ENCODE measurements around the gene EAF2. TPM values are rescaled to one million over a fixed set of nuclear protein-coding genes. Genes with fewer than 3 reads are reported as not detected.

The EAF2 gene
- total and polyA plus RNA-seq, 12 donors: 1.8 to 7.4 (median 3.5) TPM

DNA sequence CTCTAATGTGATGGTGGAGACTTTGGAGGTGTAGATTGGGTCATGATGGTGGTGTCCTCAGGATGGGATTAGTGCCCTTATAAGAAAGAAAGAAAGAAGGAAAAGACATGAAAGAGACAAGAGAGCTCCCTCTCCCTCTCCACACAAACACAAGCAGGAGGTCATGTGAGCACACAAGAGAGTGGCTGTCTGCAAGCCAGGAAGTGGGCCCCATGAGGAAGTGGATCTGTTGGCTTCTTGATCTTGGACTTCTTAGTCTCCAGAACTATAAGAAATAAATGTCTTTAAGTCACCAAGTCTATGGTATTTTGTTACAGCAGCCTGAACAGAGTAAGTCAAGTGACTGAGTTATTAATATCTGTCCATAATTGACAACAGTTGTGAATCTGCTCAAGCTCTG lies 17.3 kb upstream of the EAF2 start:
- Histone ChIP-seq H3K4me1 (peaks cover 0 to 8% (median 0%) of the 10 kb centered on the region in 9 donors), H3K9me3 (peaks cover 0 to 18% (median 0%) of the 10 kb centered on the region in 11 donors), H3K27me3 (no peaks in the 10 kb centered on the region), H3K36me3 (peaks cover 0 to 62% (median 21%) of the 10 kb centered on the region in 9 donors), H3K27ac (no peak overlapping the region), H3K4me3 (no peak overlapping the region)
- DNase-seq (no peak), ATAC-seq (no peak)
- intact Hi-C loops (cut with DNase I): no loop called here
- TF ChIP-seq, protein P1, sequence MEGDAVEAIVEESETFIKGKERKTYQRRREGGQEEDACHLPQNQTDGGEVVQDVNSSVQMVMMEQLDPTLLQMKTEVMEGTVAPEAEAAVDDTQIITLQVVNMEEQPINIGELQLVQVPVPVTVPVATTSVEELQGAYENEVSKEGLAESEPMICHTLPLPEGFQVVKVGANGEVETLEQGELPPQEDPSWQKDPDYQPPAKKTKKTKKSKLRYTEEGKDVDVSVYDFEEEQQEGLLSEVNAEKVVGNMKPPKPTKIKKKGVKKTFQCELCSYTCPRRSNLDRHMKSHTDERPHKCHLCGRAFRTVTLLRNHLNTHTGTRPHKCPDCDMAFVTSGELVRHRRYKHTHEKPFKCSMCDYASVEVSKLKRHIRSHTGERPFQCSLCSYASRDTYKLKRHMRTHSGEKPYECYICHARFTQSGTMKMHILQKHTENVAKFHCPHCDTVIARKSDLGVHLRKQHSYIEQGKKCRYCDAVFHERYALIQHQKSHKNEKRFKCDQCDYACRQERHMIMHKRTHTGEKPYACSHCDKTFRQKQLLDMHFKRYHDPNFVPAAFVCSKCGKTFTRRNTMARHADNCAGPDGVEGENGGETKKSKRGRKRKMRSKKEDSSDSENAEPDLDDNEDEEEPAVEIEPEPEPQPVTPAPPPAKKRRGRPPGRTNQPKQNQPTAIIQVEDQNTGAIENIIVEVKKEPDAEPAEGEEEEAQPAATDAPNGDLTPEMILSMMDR (IDR thresholded peaks at IDR 0.05): no peak

- ATAC-seq (no peak), DNase-seq (no peak)
- TF ChIP-seq, protein P1 (IDR thresholded peaks at IDR 0.05): no peak
- H3K4me1 ChIP-seq: peaks cover 0 to 8% (median 0%) of the 10 kb centered on the region in 9 donors
- no peaks in the 10 kb centered on the region for H3K27me3 ChIP-seq
- intact Hi-C loops (cut with DNase I): no loop called here
- peaks cover 0 to 27% (median 5%) of the 10 kb centered on the region in 11 donors for H3K9me3 ChIP-seq
- H3K27ac ChIP-seq: no peak overlapping the region
- WGBS, 2 donors: 87 to 91% methylated on average over 2 of the region's 2 CpGs
- H3K4me3 ChIP-seq: no peak overlapping the region
- H3K36me3 ChIP-seq: peaks cover 0 to 70% (median 27%) of the 10 kb centered on the region in 9 donors
These were observed 16.4 kb upstream of the EAF2 start for GRCh38 chr3:121818578-121818977.

DNA sequence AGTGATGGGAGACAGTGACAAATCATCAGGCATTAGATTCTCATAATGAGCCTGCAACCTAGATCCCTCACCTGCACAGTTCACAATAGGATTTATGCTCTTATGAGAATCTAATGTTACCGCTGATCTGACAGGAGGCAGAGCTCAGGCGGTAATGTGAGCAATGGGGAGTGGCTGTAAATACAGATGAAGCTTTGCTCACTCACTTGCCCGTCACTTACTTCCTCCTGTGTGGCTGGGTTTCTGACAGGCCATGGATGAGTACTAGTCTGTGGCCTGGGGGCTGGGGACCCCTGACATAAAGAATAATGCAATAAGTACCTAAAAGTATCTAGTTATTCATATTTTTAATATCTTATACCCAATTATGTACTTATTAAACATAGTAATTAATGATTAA lies 15.8 kb upstream of the EAF2 start:
- intact Hi-C loops (cut with DNase I): no loop called here
- ATAC-seq: no peak

DNA sequence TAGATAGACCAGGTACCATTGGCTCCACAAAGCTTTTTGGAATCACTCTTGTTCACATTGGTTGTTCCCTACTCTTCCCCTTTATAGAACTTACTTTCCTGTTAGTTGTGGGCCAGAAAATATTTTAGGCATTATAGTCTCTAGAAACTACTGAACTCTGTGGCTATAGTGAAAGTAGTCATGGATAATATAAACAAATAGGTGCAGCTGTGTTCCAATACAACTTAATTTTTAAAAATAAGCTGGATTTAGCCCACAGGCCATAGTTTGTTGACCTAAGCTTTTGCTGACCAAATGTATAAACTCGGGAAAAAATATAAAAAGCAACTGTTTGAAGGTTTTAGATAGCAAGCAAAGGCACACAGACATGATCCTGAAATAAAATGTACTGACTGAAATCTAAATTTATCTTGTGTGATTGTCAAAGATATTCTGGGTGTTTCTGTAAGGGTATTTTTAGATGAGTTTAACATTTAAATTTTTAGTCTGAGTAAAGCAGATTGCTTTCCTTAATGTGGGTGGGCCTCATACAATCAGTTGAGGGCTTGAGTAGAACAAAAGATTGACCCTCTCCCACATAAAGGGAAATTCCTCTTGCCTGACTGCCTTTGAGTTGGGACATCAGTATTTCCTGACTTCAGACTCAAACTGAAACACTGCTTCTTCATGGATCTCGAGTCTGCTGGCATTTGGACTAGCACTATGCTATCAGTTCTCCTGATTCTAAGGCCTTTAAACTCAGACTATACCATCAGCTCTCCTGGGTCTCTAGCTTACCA lies 13.4 kb upstream of the EAF2 start:
- 86 to 90% methylated on average over 2 of the region's 2 CpGs for WGBS, 2 donors
- peaks cover 0 to 98% (median 48%) of the 10 kb centered on the region in 9 donors for H3K36me3 ChIP-seq
- no peaks in the 10 kb centered on the region for H3K27me3 ChIP-seq
- peaks cover 0 to 8% (median 0%) of the 10 kb centered on the region in 9 donors for H3K4me1 ChIP-seq
- H3K4me3 ChIP-seq: no peak overlapping the region
- peaks cover 0 to 34% (median 7%) of the 10 kb centered on the region in 11 donors for H3K9me3 ChIP-seq
- TF ChIP-seq, protein P1 (IDR thresholded peaks at IDR 0.05): no peak
- intact Hi-C loops (cut with DNase I): no loop called here
- DNase-seq: no peak
- ATAC-seq: no peak
- no peak overlapping the region for H3K27ac ChIP-seq

More for the DNA sequence above, 15.8 kb upstream of the EAF2 start:
- DNase-seq: no peak
- H3K9me3 ChIP-seq: peaks cover 0 to 33% (median 7%) of the 10 kb centered on the region in 11 donors
- no peak overlapping the region for H3K27ac ChIP-seq
- H3K4me1 ChIP-seq: peaks cover 0 to 8% (median 0%) of the 10 kb centered on the region in 9 donors
- TF ChIP-seq, protein P1 (IDR thresholded peaks at IDR 0.05): no peak
- peaks cover 0 to 77% (median 33%) of the 10 kb centered on the region in 9 donors for H3K36me3 ChIP-seq
- no peak overlapping the region for H3K4me3 ChIP-seq
- 97% methylated on average over 3 of the region's 3 CpGs for whole genome bisulfite sequencing, 2 donors
- H3K27me3 ChIP-seq: no peaks in the 10 kb centered on the region
